Osteoblast (primary cell): Measurements from ENCODE around the gene ZNF76. TPM values are rescaled to one million over a fixed set of nuclear protein-coding genes. Genes with fewer than 3 reads are reported as not detected.

Experiments
- DNase-seq: peaks from one replicate; pipeline ENCODE4 v3.0.0; 2011; ENCODE audit warnings: low spot score, mixed read lengths; ENCODE audit not compliant: insufficient read length; ENCODE audit errors: missing footprints
- H2AFZ ChIP-seq: 2 replicates; pipeline ENCODE4 v1.6.0; 2011; ENCODE audit warnings: mild to moderate bottlenecking, low read length
- H3K27ac ChIP-seq: 2 replicates; pipeline ENCODE4 v1.5.1; 2011; ENCODE audit warnings: mild to moderate bottlenecking, low read depth, low read length, moderate library complexity
- H3K27me3 ChIP-seq: 2 replicates; pipeline ENCODE4 v1.6.0; 2012; ENCODE audit warnings: mild to moderate bottlenecking, control low read depth, inconsistent platforms, low read length, moderate library complexity; ENCODE audit not compliant: insufficient read depth
- H3K36me3 ChIP-seq: 2 replicates; pipeline ENCODE4 v1.5.1; 2011; ENCODE audit warnings: mild to moderate bottlenecking, low read length, control low read depth, moderate library complexity; ENCODE audit not compliant: insufficient read depth
- H3K4me1 ChIP-seq: 2 replicates; pipeline ENCODE4 v1.5.1; 2011; ENCODE audit warnings: mild to moderate bottlenecking, low read length, control low read depth, moderate library complexity; ENCODE audit not compliant: insufficient read depth
- H3K4me2 ChIP-seq: 2 replicates; pipeline ENCODE4 v1.6.0; 2011; ENCODE audit warnings: mild to moderate bottlenecking, low read length; ENCODE audit not compliant: insufficient read depth
- H3K4me3 ChIP-seq: fragments of 200-600 bp; sonication (generic); 3 replicates; pipeline ENCODE4 v1.5.1; 2012; ENCODE audit warnings: mild to moderate bottlenecking, low read length, inconsistent platforms; ENCODE audit not compliant: insufficient read depth
- H3K79me2 ChIP-seq: 2 replicates; pipeline ENCODE4 v1.6.0; 2012; ENCODE audit warnings: mild to moderate bottlenecking, low read length, control low read depth, inconsistent platforms; ENCODE audit not compliant: insufficient read depth
- H3K9me3 ChIP-seq: 2 replicates; pipeline ENCODE4 v1.5.1; 2011; ENCODE audit warnings: low read depth, low read length, control low read depth
- H4K20me1 ChIP-seq: 2 replicates; pipeline ENCODE4 v1.6.0; 2012; ENCODE audit warnings: mild to moderate bottlenecking, low read length, control low read depth; ENCODE audit not compliant: insufficient read depth
- CTCF ChIP-seq: IDR thresholded peaks from 2 replicates; pipeline ENCODE4 v1.5.1; 2011; ENCODE audit warnings: mild to moderate bottlenecking, low read depth, low read length, moderate library complexity; ENCODE audit errors: extremely low read depth
- total RNA-seq: library from RNA; depleted of rRNA; stranded (reverse); fragments of >200 nt; gene quantifications from 2 replicates; pipeline ENCODE4 v1.2.3, GENCODE V29; 2012

Gene ZNF76
- total RNA-seq, 1 donor = 19.9 TPM

- H4K20me1 ChIP-seq = peaks cover 3% of the 10 kb centered on the region
These were observed 11.2 kb upstream of the ZNF76 start for GRCh38 chr6:35248300-35248699.

GRCh38 chr6:35248965-35249364 is 10.6 kb upstream of the ZNF76 start:
- Histone ChIP-seq H4K20me1 (no peaks in the 10 kb centered on the region), H3K27ac (peak overlapping the region; percentile 25), H3K36me3 (peaks cover 82% of the 10 kb centered on the region), H3K4me2 (no peak overlapping the region), H3K4me1 (no peaks in the 10 kb centered on the region), H3K9me3 (no peaks in the 10 kb centered on the region), H3K27me3 (no peaks in the 10 kb centered on the region), H2AFZ (no peak overlapping the region), H3K4me3 (no peak overlapping the region), H3K79me2 (no peaks in the 10 kb centered on the region)
- DNase-seq = no peak
- TF ChIP-seq CTCF = no peak

More at GRCh38 chr6:35248300-35248699, 11.2 kb upstream of the ZNF76 start:
- TF ChIP-seq CTCF = no peak
- H3K27me3 ChIP-seq = no peaks in the 10 kb centered on the region
- no peak overlapping the region for H2AFZ ChIP-seq
- H3K9me3 ChIP-seq = no peaks in the 10 kb centered on the region
- H3K36me3 ChIP-seq = peaks cover 87% of the 10 kb centered on the region
- DNase-seq = no peak
- H3K4me3 ChIP-seq = no peak overlapping the region
- H3K79me2 ChIP-seq = no peaks in the 10 kb centered on the region
- H3K4me2 ChIP-seq = no peak overlapping the region
- H3K27ac ChIP-seq = no peak overlapping the region
- no peaks in the 10 kb centered on the region for H3K4me1 ChIP-seq

- no peaks in the 10 kb centered on the region for H3K79me2 ChIP-seq
These were observed 7.6 kb upstream of the ZNF76 start for GRCh38 chr6:35251949-35252348.

GRCh38 chr6:35253249-35253648 is 6.3 kb upstream of the ZNF76 start:
- TF ChIP-seq CTCF = no peak
- no peak overlapping the region for H3K4me2 ChIP-seq
- DNase-seq = no peak
- H2AFZ ChIP-seq = no peak overlapping the region
- H3K36me3 ChIP-seq = peaks cover 41% of the 10 kb centered on the region
- no peak overlapping the region for H3K27ac ChIP-seq
- peaks cover 2% of the 10 kb centered on the region for H3K4me1 ChIP-seq
- no peak overlapping the region for H3K4me3 ChIP-seq
- H4K20me1 ChIP-seq = no peaks in the 10 kb centered on the region
- H3K79me2 ChIP-seq = peaks cover 4% of the 10 kb centered on the region
- no peaks in the 10 kb centered on the region for H3K9me3 ChIP-seq
- no peaks in the 10 kb centered on the region for H3K27me3 ChIP-seq

More at GRCh38 chr6:35251949-35252348, 7.6 kb upstream of the ZNF76 start:
- H2AFZ ChIP-seq = no peak overlapping the region
- no peak for DNase-seq
- no peaks in the 10 kb centered on the region for H3K4me1 ChIP-seq
- H3K4me2 ChIP-seq = no peak overlapping the region
- no peaks in the 10 kb centered on the region for H3K9me3 ChIP-seq
- H3K36me3 ChIP-seq = peaks cover 52% of the 10 kb centered on the region
- no peak overlapping the region for H3K4me3 ChIP-seq
- no peak for TF ChIP-seq CTCF
- H3K27ac ChIP-seq = no peak overlapping the region
- H4K20me1 ChIP-seq = no peaks in the 10 kb centered on the region
- no peaks in the 10 kb centered on the region for H3K27me3 ChIP-seq
